KMS-11 (cell line): ENCODE results near the gene NCR3LG1.

ENCODE experiments used
- H2AFZ ChIP-seq: fragments of 200-600 bp; sonication (generic); 2 replicates; pipeline ENCODE4 v1.6.1; 2016; ENCODE audit warnings: antibody characterized with exemption, mixed run types, low read depth
- H3K27ac ChIP-seq: fragments of 200-600 bp; sonication (generic); 2 replicates; pipeline ENCODE4 v1.6.1; 2016; ENCODE audit warnings: mild to moderate bottlenecking, mixed run types
- H3K27me3 ChIP-seq: fragments of 200-600 bp; sonication (generic); 2 replicates; pipeline ENCODE4 v1.6.1; 2017; ENCODE audit warnings: mild to moderate bottlenecking, low read depth, mixed run types, moderate library complexity; ENCODE audit not compliant: insufficient read depth
- H3K36me3 ChIP-seq: fragments of 200-600 bp; sonication (generic); 2 replicates; pipeline ENCODE4 v1.6.1; 2017; ENCODE audit warnings: mild to moderate bottlenecking, mixed run types; ENCODE audit not compliant: insufficient read depth
- H3K4me1 ChIP-seq: fragments of 200-600 bp; sonication (generic); 2 replicates; pipeline ENCODE4 v1.6.1; 2016; ENCODE audit warnings: mild to moderate bottlenecking, low read depth, mixed run types; ENCODE audit not compliant: poor library complexity, severe bottlenecking
- H3K4me2 ChIP-seq: fragments of 200-600 bp; sonication (generic); 2 replicates; pipeline ENCODE4 v1.7.0; 2016; ENCODE audit warnings: mild to moderate bottlenecking, mixed run types
- H3K4me3 ChIP-seq: fragments of 200-600 bp; sonication (generic); IDR thresholded peaks from 2 replicates; pipeline ENCODE4 v1.6.1; 2017; ENCODE audit warnings: low read depth, low read length, mixed read lengths; ENCODE audit not compliant: insufficient read depth
- H3K79me2 ChIP-seq: fragments of 200-600 bp; sonication (generic); 2 replicates; pipeline ENCODE4 v1.6.1; 2016; ENCODE audit warnings: low read depth, mixed run types; ENCODE audit not compliant: insufficient read depth
- H3K9ac ChIP-seq: fragments of 200-600 bp; sonication (generic); 2 replicates; pipeline ENCODE4 v1.6.1; 2016; ENCODE audit warnings: mild to moderate bottlenecking, mixed run types
- H4K20me1 ChIP-seq: fragments of 200-600 bp; sonication (generic); 2 replicates; pipeline ENCODE4 v1.6.1; 2016; ENCODE audit warnings: mild to moderate bottlenecking, mixed run types; ENCODE audit not compliant: insufficient read depth
- TF ChIP-seq, protein P1 (sequence below): fragments of 200-600 bp; sonication (generic); conservative IDR thresholded peaks from 2 replicates; pipeline ENCODE4 v1.6.1; 2017; ENCODE audit warnings: low read depth, mild to moderate bottlenecking, antibody characterized with exemption, low read length, moderate library complexity, mixed read lengths

The NCR3LG1 gene

GRCh38 chr11:17392872-17393271 is 41.3 kb downstream of the NCR3LG1 start:
- TF ChIP-seq, protein P1, sequence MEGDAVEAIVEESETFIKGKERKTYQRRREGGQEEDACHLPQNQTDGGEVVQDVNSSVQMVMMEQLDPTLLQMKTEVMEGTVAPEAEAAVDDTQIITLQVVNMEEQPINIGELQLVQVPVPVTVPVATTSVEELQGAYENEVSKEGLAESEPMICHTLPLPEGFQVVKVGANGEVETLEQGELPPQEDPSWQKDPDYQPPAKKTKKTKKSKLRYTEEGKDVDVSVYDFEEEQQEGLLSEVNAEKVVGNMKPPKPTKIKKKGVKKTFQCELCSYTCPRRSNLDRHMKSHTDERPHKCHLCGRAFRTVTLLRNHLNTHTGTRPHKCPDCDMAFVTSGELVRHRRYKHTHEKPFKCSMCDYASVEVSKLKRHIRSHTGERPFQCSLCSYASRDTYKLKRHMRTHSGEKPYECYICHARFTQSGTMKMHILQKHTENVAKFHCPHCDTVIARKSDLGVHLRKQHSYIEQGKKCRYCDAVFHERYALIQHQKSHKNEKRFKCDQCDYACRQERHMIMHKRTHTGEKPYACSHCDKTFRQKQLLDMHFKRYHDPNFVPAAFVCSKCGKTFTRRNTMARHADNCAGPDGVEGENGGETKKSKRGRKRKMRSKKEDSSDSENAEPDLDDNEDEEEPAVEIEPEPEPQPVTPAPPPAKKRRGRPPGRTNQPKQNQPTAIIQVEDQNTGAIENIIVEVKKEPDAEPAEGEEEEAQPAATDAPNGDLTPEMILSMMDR, result no peak
- H3K4me3 ChIP-seq, result no peak overlapping the region
- no peaks in the 10 kb centered on the region for H4K20me1 ChIP-seq
- no peaks in the 10 kb centered on the region for H3K27me3 ChIP-seq
- H3K4me2 ChIP-seq, result no peak overlapping the region
- H3K4me1 ChIP-seq, result peaks cover 7% of the 10 kb centered on the region
- H2AFZ ChIP-seq, result no peak overlapping the region
- H3K9ac ChIP-seq, result no peak overlapping the region
- H3K27ac ChIP-seq, result no peak overlapping the region
- H3K79me2 ChIP-seq, result no peaks in the 10 kb centered on the region
- H3K36me3 ChIP-seq, result no peaks in the 10 kb centered on the region

- H3K27me3 ChIP-seq, result no peaks in the 10 kb centered on the region
Observed at GRCh38 chr11:17393472-17393871, 41.9 kb downstream of the NCR3LG1 start.

GRCh38 chr11:17394743-17395390 is 43.3 kb downstream of the NCR3LG1 start:
- Histone ChIP-seq H3K27me3 (no peaks in the 10 kb centered on the region), H3K79me2 (no peaks in the 10 kb centered on the region), H3K9ac (no peak overlapping the region), H3K4me3 (no peak overlapping the region), H3K36me3 (no peaks in the 10 kb centered on the region), H2AFZ (no peak overlapping the region), H4K20me1 (no peaks in the 10 kb centered on the region), H3K27ac (no peak overlapping the region), H3K4me1 (peaks cover 4% of the 10 kb centered on the region), H3K4me2 (no peak overlapping the region)
- TF ChIP-seq, protein P1, result no peak

More at GRCh38 chr11:17393472-17393871, 41.9 kb downstream of the NCR3LG1 start:
- peaks cover 7% of the 10 kb centered on the region for H3K4me1 ChIP-seq
- H2AFZ ChIP-seq, result no peak overlapping the region
- TF ChIP-seq, protein P1, result no peak
- H4K20me1 ChIP-seq, result no peaks in the 10 kb centered on the region
- H3K9ac ChIP-seq, result no peak overlapping the region
- H3K27ac ChIP-seq, result no peak overlapping the region
- H3K79me2 ChIP-seq, result no peaks in the 10 kb centered on the region
- H3K36me3 ChIP-seq, result no peaks in the 10 kb centered on the region
- no peak overlapping the region for H3K4me2 ChIP-seq
- H3K4me3 ChIP-seq, result no peak overlapping the region

GRCh38 chr11:17395554-17395961 is 44.0 kb downstream of the NCR3LG1 start:
- TF ChIP-seq, protein P1, result no peak
- Histone ChIP-seq H3K4me1 (no peaks in the 10 kb centered on the region), H3K36me3 (no peaks in the 10 kb centered on the region), H3K4me3 (no peak overlapping the region), H2AFZ (no peak overlapping the region), H3K4me2 (no peak overlapping the region), H3K27me3 (no peaks in the 10 kb centered on the region), H3K9ac (no peak overlapping the region), H4K20me1 (no peaks in the 10 kb centered on the region), H3K79me2 (no peaks in the 10 kb centered on the region), H3K27ac (no peak overlapping the region)
